SU-DHL-6 (cell line): ENCODE results near the gene AOAH.

ENCODE experiments used
- CTCF ChIP-seq: fragments of 200-600 bp; sonication (generic); IDR thresholded peaks from one replicate; pipeline ENCODE4 v1.5.1; 2017; ENCODE audit warnings: antibody characterized with exemption, mild to moderate bottlenecking, low read length, moderate library complexity; ENCODE audit not compliant: insufficient read depth, poor library complexity, severe bottlenecking
- EZH2phosphoT487 ChIP-seq: fragments of 200-600 bp; sonication (generic), shearing (Covaris generic); conservative IDR thresholded peaks from 2 replicates; pipeline ENCODE4 v1.6.1; 2018; ENCODE audit warnings: mild to moderate bottlenecking, antibody characterized with exemption, low read length, moderate library complexity, mixed read lengths

- TF ChIP-seq CTCF, result no peak
- no peak for TF ChIP-seq EZH2phosphoT487
These were observed 50.6 kb downstream of the AOAH start for GRCh38 chr7:36673703-36674102.
